ENCODE results near the gene TMEM187.
A peak's percentile ranks its signal among the peaks of the same experiment; 100 is the strongest.

DNA sequence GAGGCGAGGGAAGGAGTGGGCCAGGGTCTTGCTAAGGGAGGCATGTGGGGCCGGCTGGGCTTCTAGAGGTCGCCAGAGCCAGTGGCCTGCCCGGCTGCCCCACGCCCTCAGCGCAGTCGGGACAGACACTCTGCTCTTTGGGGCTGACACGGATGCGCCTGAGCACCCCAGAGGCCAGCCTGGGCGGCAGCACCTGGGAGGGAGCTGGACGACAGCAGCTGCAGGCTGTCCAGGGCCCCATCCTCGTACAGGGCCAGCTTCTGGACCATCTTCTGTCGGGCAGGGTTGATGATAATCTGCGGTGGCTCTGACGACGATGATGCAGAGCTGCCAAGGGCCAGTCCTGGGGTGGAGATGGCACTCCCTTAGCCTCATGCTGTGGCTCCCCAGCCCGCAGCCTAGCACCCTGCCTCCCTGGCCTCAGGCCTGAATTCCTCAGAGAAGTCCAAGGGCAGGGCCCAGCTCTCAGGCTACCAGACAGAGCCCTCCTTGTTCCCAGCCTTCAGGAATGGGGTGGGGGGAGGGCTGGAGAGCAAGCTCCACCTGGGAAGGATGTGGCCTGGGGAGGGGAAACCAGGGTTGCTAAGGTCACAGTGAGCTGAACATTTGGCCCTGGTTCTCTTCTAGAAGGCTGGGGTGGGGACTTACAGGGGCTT is 39.9 kb downstream of the TMEM187 start:
- no peak for TF ChIP-seq RFX5 (IDR thresholded peaks at IDR 0.05; ENCODE audit: low read depth, low read length)
- TF ChIP-seq POLR2AphosphoS5 (IDR thresholded peaks at IDR 0.05; ENCODE audit: low read length), result no peak
- TF ChIP-seq, protein P1, sequence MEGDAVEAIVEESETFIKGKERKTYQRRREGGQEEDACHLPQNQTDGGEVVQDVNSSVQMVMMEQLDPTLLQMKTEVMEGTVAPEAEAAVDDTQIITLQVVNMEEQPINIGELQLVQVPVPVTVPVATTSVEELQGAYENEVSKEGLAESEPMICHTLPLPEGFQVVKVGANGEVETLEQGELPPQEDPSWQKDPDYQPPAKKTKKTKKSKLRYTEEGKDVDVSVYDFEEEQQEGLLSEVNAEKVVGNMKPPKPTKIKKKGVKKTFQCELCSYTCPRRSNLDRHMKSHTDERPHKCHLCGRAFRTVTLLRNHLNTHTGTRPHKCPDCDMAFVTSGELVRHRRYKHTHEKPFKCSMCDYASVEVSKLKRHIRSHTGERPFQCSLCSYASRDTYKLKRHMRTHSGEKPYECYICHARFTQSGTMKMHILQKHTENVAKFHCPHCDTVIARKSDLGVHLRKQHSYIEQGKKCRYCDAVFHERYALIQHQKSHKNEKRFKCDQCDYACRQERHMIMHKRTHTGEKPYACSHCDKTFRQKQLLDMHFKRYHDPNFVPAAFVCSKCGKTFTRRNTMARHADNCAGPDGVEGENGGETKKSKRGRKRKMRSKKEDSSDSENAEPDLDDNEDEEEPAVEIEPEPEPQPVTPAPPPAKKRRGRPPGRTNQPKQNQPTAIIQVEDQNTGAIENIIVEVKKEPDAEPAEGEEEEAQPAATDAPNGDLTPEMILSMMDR (IDR thresholded peaks at IDR 0.05 in 2 of 3, conservative IDR thresholded peaks at IDR 0.05 in 1 of 3; ENCODE audit: control insufficient read depth in 2 of 3, extremely low read depth in 1 of 3, insufficient read depth in 1 of 3, low read depth in 3 of 3, low read length in 3 of 3), result no peak
- TF ChIP-seq CREB1 (IDR thresholded peaks at IDR 0.05; ENCODE audit: low read depth), result no peak
- TF ChIP-seq RUNX3 (IDR thresholded peaks at IDR 0.05; ENCODE audit: low read length), result no peak
- TF ChIP-seq EZH2 (IDR thresholded peaks at IDR 0.05; ENCODE audit: borderline replicate concordance, control insufficient read depth, low read depth, low read length), result no peak
- TF ChIP-seq NBN (IDR thresholded peaks at IDR 0.05), result no peak
- TF ChIP-seq EP300 (IDR thresholded peaks at IDR 0.05; ENCODE audit: borderline replicate concordance in 1 of 2, control insufficient read depth in 1 of 2, low read depth in 2 of 2, low read length in 2 of 2), result no peak
- no peak for TF ChIP-seq E2F4 (IDR thresholded peaks at IDR 0.05; ENCODE audit: low read depth, low read length)
- no peak for TF ChIP-seq TARDBP (IDR thresholded peaks at IDR 0.05; ENCODE audit: borderline replicate concordance)
- TF ChIP-seq MTA2 (IDR thresholded peaks at IDR 0.05; ENCODE audit: low read depth), result no peak
- peak; percentile 33; the same call in 1 of the 2 replicates for TF ChIP-seq POLR2A (IDR thresholded peaks at IDR 0.05; ENCODE audit: low read depth, low read length)

Measured in GM12878 (cell line).